ENCODE measurements around the gene SCML1.

The SCML1 gene

DNA sequence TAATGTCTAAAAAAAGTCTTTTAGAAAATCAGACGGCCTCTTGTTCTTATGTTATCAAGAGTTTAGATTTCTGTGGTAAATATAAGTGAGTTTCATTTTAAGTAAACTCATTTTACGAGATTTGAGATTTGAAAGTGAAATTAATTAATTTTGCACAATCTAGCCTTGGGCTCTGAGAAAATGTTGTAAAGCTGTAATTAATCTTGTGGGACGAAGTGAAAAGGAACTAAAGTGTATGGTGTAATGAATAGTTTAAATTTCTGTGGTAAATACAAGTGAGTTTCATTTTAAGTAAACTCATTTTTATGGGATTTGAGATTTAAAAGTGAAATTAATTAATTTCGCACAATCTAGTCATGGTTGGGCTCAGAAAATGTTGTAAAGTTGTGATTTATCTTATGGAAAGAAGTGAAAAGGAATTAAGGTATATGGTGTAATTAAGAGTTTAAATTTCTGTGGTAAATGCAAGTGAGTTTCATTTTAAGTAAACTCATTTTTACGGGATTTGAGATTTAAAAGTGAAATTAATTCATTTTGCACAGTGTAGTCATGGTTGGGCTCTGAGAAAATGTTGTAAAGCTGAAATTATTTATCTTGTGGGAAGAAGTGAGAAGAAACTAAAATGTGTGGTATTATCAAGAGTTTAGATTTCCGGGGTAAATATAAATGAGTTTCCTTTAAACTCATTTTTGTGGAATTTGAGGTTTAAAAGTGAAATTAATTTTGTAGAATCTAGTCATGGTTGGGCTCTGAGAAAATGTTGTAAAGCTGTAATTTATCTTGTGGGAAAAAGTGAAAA, 1.6 kb downstream of the SCML1 start:
- Histone ChIP-seq H3K4me3 (ENCODE audit: low read depth, low read length) (peak overlapping the region; percentile 70), H3K36me3 (ENCODE audit: control insufficient read depth, insufficient read depth, low read length) (no peaks in the 10 kb centered on the region), H3K4me1 (ENCODE audit: control insufficient read depth, insufficient read depth, low read length) (0 out of 2 replicates have a peak, but pooled peaks cover 2% of the 10 kb centered on the region), H3K27me3 (ENCODE audit: control insufficient read depth, insufficient read depth, low read length) (peaks cover 32% of the 10 kb centered on the region), H3K9me3 (ENCODE audit: control insufficient read depth, insufficient read depth, low read length) (no peaks in the 10 kb centered on the region), H3K9ac (ENCODE audit: low read depth, low read length) (no peak overlapping the region), H3K27ac (ENCODE audit: low read depth, low read length) (no peak overlapping the region)

DNA sequence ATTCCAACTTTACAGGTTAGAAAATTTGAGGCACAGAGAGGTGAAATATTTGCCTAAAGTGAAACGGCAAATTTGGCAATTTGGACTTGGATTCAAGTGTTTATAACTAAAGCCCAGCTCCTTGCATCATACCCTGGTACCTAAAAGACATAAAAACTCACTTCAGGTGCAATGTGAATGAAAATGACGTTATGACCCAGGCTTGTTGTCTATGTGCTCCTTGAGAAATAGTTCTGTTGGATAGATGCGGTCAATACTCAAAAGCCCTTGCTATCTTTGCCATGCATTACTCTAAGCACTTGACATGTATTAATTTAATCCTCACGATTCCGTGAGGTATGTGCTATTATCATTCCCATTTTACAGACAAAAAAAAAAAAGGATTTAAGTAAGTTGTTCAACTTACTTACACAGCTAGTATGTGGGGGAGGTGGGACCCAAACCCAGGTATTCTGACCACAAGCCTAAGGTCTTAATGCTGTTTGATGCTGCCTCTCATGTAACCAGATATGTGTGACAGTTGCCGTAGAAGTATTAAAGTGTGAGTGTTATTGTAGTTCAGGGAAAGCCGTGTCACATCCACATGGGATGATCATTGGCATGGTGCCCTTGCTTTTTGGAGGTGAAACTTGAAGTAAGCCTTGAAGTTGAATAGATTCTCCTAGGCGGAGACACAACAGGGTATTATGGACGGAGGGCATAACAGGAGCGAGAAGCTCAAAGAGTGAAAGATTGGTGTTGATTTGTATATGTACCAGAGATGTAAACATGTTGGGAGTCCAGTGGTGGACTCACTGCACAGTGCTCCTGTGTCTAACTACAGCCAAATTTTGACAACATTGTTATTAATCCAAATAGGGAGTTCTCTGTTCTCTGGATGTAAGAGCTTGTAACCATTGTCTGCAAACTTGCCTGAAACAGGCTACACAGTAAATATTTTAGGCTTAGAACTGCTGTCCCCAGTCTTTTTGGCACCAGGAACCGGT, 3.1 kb downstream of the SCML1 start:
- no peak overlapping the region for H3K4me3 ChIP-seq (ENCODE audit: low read depth, low read length)
- no peak overlapping the region for H3K27ac ChIP-seq (ENCODE audit: low read depth, low read length)
- H3K36me3 ChIP-seq (ENCODE audit: control insufficient read depth, insufficient read depth, low read length), result no peaks in the 10 kb centered on the region
- no peaks in the 10 kb centered on the region for H3K9me3 ChIP-seq (ENCODE audit: control insufficient read depth, insufficient read depth, low read length)
- no peak overlapping the region for H3K9ac ChIP-seq (ENCODE audit: low read depth, low read length)
- H3K27me3 ChIP-seq (ENCODE audit: control insufficient read depth, insufficient read depth, low read length), result peaks cover 32% of the 10 kb centered on the region
- H3K4me1 ChIP-seq (ENCODE audit: control insufficient read depth, insufficient read depth, low read length), result 0 out of 2 replicates have a peak, but pooled peaks cover 2% of the 10 kb centered on the region

DNA sequence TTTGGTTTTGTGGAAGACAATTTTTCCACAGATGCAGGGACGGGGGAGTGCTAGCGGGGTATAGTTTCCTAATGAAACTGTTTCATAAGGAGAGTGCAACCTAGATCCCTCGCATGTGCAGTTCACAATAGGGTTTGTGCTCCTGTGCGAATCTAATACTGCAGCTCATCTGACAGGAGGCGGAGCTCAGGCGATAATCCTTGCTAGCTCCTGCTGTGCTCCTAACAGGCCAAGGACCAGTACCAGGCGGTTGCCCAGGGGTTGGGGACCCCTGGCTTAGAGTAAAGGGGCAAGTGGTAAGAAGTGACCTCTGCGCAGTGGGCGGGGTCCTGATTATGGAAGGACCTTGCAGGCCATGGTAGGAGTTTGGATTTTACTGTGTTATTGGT, 3.8 kb downstream of the SCML1 start:
- no peak overlapping the region for H3K27ac ChIP-seq (ENCODE audit: low read depth, low read length)
- H3K4me3 ChIP-seq (ENCODE audit: low read depth, low read length), result no peak overlapping the region

DNA sequence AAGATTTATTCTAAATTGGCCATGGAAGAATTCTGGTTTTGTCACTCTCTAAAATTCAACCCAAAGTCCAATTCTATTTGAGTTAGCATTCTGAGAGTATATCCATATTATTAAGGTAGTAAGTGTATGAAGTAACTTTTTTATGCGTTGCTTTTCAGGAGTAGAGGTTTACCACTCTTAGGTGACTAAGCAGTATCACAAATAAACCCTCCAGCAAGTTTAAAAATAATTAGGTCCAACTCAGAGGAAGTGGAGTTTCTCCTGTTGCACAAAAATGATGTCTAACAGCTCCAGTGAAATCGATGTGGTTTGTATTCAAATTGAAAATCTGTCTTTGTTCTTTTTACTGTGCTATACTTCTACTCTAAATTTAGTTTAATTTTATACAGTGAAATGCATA, 6.6 kb downstream of the SCML1 start:
- Histone ChIP-seq H3K9me3 (ENCODE audit: control insufficient read depth, insufficient read depth, low read length) (no peaks in the 10 kb centered on the region), H3K27me3 (ENCODE audit: control insufficient read depth, insufficient read depth, low read length) (peaks cover 16% of the 10 kb centered on the region), H3K27ac (ENCODE audit: low read depth, low read length) (no peak overlapping the region), H3K9ac (ENCODE audit: low read depth, low read length) (no peak overlapping the region), H3K4me3 (ENCODE audit: low read depth, low read length) (no peak overlapping the region), H3K4me1 (ENCODE audit: control insufficient read depth, insufficient read depth, low read length) (0 out of 2 replicates have a peak, but pooled peaks cover 2% of the 10 kb centered on the region), H3K36me3 (ENCODE audit: control insufficient read depth, insufficient read depth, low read length) (no peaks in the 10 kb centered on the region)

More for the DNA sequence above, 3.8 kb downstream of the SCML1 start:
- peaks cover 32% of the 10 kb centered on the region for H3K27me3 ChIP-seq (ENCODE audit: control insufficient read depth, insufficient read depth, low read length)
- no peaks in the 10 kb centered on the region for H3K36me3 ChIP-seq (ENCODE audit: control insufficient read depth, insufficient read depth, low read length)
- 0 out of 2 replicates have a peak, but pooled peaks cover 2% of the 10 kb centered on the region for H3K4me1 ChIP-seq (ENCODE audit: control insufficient read depth, insufficient read depth, low read length)
- H3K9ac ChIP-seq (ENCODE audit: low read depth, low read length), result no peak overlapping the region
- no peaks in the 10 kb centered on the region for H3K9me3 ChIP-seq (ENCODE audit: control insufficient read depth, insufficient read depth, low read length)

DNA sequence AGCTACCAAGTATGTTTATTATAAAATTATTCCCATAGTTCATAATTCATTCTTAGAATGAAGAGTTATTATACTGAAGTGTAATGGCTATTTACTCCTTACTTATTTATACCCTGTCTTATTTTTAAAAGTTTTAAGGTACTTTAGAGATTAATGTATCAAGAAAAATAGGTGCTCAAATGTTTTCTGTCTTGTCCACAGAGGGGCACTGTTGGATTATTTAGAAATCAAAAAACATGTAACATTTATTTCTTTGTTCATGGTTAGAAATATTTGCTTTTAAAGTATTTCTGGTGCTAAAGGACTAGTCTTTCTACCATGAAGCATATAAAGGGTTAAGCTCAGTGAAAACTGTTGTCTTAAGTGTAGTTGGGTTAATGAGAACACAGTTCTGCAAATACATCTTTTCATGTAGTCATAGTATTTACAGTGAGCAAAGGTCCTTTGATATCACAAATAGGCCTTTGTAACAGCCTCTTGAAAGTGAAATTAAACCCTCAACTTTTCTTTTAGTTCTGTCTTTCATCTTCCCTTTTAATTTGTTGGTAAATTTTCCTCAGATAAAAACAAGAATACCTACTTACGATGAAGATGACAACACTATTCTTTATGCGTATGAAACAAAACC, 7.7 kb downstream of the SCML1 start:
- Histone ChIP-seq H3K27me3 (ENCODE audit: control insufficient read depth, insufficient read depth, low read length) (peaks cover 10% of the 10 kb centered on the region; the same call in 1 of the 2 replicates), H3K4me1 (ENCODE audit: control insufficient read depth, insufficient read depth, low read length) (0 out of 2 replicates have a peak, but pooled peaks cover 2% of the 10 kb centered on the region), H3K27ac (ENCODE audit: low read depth, low read length) (no peak overlapping the region), H3K9ac (ENCODE audit: low read depth, low read length) (no peak overlapping the region), H3K36me3 (ENCODE audit: control insufficient read depth, insufficient read depth, low read length) (no peaks in the 10 kb centered on the region), H3K4me3 (ENCODE audit: low read depth, low read length) (no peak overlapping the region), H3K9me3 (ENCODE audit: control insufficient read depth, insufficient read depth, low read length) (no peaks in the 10 kb centered on the region)

DNA sequence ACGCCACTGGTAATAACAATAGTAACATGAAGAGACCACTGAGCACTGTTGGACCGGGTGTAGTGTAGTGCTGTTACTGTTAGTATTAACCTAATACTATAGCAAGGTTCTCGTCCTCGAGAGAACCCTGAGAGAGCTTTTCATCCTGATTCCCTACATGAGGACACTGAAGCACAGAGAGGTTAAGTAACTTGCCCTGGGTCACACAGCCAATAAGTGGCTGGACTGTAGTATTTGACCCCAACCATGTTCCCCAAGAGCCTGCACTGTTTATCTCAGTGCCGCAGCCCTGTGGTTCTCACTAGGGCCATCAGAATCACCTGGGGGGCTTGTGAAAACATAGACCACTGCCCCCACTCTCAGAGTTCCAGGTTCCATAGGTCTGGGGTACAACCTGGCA, 10.4 kb downstream of the SCML1 start:
- Histone ChIP-seq H3K4me3 (ENCODE audit: low read depth, low read length) (no peak overlapping the region), H3K9me3 (ENCODE audit: control insufficient read depth, insufficient read depth, low read length) (no peaks in the 10 kb centered on the region), H3K4me1 (ENCODE audit: control insufficient read depth, insufficient read depth, low read length) (no peaks in the 10 kb centered on the region), H3K27me3 (ENCODE audit: control insufficient read depth, insufficient read depth, low read length) (0 out of 2 replicates have a peak, but pooled peaks cover 3% of the 10 kb centered on the region), H3K36me3 (ENCODE audit: control insufficient read depth, insufficient read depth, low read length) (no peaks in the 10 kb centered on the region), H3K9ac (ENCODE audit: low read depth, low read length) (no peak overlapping the region), H3K27ac (ENCODE audit: low read depth, low read length) (no peak overlapping the region)

DNA sequence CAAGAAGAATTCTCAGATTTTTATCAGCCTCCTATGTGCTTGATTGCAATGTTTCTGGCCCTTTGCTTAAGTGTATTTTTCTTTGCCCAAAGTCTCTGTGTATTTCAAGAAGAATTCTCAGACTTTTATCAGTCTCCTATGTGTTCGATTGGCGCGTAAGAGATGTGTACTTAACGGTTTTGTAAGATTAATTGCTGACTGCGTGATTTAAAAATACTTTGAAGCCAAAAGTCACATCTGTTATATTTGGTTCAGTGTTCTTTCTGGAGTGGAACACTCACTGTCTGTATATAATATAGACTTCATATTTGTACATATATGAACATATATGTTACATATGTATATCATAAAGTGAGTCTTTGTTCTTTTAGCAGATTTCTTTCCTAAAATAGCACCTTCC, 11.4 kb downstream of the SCML1 start:
- no peaks in the 10 kb centered on the region for H3K36me3 ChIP-seq (ENCODE audit: control insufficient read depth, insufficient read depth, low read length)
- no peak overlapping the region for H3K9ac ChIP-seq (ENCODE audit: low read depth, low read length)
- no peaks in the 10 kb centered on the region for H3K27me3 ChIP-seq (ENCODE audit: control insufficient read depth, insufficient read depth, low read length)
- no peak overlapping the region for H3K4me3 ChIP-seq (ENCODE audit: low read depth, low read length)
- H3K27ac ChIP-seq (ENCODE audit: low read depth, low read length), result no peak overlapping the region
- H3K9me3 ChIP-seq (ENCODE audit: control insufficient read depth, insufficient read depth, low read length), result no peaks in the 10 kb centered on the region
- no peaks in the 10 kb centered on the region for H3K4me1 ChIP-seq (ENCODE audit: control insufficient read depth, insufficient read depth, low read length)

DNA sequence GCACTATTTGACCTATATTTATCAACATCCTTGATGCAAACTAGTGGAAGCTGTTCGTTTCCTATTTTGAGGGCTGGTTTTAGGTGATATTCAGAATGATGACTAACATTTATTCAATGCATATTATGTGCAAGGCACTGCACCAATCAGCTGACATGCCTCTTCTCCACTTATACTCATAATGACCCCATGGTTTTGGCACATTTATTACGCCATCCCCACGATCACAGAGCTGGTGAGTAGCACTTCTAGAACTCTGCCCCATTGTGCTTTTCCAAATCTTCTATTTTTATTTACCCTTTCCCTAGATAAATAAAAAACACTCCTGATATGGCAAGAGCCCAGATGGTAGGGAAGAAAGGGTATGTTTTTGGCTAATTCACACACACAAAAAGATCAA, 13.1 kb downstream of the SCML1 start:
- no peak overlapping the region for H3K27ac ChIP-seq (ENCODE audit: low read depth, low read length)
- H3K9me3 ChIP-seq (ENCODE audit: control insufficient read depth, insufficient read depth, low read length), result no peaks in the 10 kb centered on the region
- no peaks in the 10 kb centered on the region for H3K4me1 ChIP-seq (ENCODE audit: control insufficient read depth, insufficient read depth, low read length)
- H3K4me3 ChIP-seq (ENCODE audit: low read depth, low read length), result no peak overlapping the region
- no peaks in the 10 kb centered on the region for H3K36me3 ChIP-seq (ENCODE audit: control insufficient read depth, insufficient read depth, low read length)
- H3K27me3 ChIP-seq (ENCODE audit: control insufficient read depth, insufficient read depth, low read length), result no peaks in the 10 kb centered on the region
- no peak overlapping the region for H3K9ac ChIP-seq (ENCODE audit: low read depth, low read length)

DNA sequence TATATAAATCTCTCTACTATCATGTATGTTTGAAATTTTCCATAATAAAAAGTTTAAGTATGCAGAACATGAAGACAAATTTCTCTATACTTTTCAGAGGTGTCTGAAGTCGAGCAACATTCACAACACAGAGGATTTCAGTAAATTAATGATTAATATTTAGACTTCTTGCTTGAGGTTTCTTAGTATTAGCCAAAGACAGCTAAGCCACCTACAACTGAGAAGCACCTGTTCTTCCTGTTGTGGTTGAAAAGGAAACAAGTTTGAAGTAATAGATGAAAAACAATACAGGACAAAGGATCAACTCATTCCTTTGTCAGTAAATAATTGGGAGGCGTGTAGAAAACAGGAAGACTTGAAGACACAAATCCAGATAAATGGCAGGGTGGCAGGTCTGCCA, 21.1 kb downstream of the SCML1 start:
- no peaks in the 10 kb centered on the region for H3K36me3 ChIP-seq (ENCODE audit: control insufficient read depth, insufficient read depth, low read length)
- no peaks in the 10 kb centered on the region for H3K9me3 ChIP-seq (ENCODE audit: control insufficient read depth, insufficient read depth, low read length)
- H3K9ac ChIP-seq (ENCODE audit: low read depth, low read length), result no peak overlapping the region
- peaks cover 6% of the 10 kb centered on the region; the same call in 1 of the 2 replicates for H3K27me3 ChIP-seq (ENCODE audit: control insufficient read depth, insufficient read depth, low read length)
- no peak overlapping the region for H3K27ac ChIP-seq (ENCODE audit: low read depth, low read length)
- H3K4me1 ChIP-seq (ENCODE audit: control insufficient read depth, insufficient read depth, low read length), result no peaks in the 10 kb centered on the region
- no peak overlapping the region for H3K4me3 ChIP-seq (ENCODE audit: low read depth, low read length)

DNA sequence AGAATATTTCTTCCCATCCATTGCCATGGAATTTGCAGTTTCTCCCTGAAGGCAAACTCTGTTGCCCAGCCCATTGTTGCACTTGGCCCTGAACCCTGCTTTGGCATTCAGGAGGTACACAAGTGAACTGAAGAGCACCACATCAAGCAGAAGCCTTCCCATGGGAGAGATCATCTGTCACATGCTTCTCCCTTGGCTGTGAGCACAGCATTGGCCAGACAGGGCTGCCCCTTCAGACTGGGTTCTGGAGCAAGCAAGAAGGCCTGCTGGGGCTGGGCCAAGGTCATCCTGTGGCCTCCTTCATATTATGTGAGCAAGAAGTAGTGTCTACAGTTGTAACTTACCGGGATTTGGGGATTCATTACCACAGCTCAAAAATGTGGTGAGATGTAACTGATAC, 22.7 kb downstream of the SCML1 start:
- Histone ChIP-seq H3K4me1 (ENCODE audit: control insufficient read depth, insufficient read depth, low read length) (no peaks in the 10 kb centered on the region), H3K4me3 (ENCODE audit: low read depth, low read length) (no peak overlapping the region), H3K9ac (ENCODE audit: low read depth, low read length) (no peak overlapping the region), H3K36me3 (ENCODE audit: control insufficient read depth, insufficient read depth, low read length) (no peaks in the 10 kb centered on the region), H3K27ac (ENCODE audit: low read depth, low read length) (no peak overlapping the region), H3K9me3 (ENCODE audit: control insufficient read depth, insufficient read depth, low read length) (no peaks in the 10 kb centered on the region), H3K27me3 (ENCODE audit: control insufficient read depth, insufficient read depth, low read length) (peaks cover 6% of the 10 kb centered on the region; the same call in 1 of the 2 replicates)

Measured in HUES48 (cell line).